ENCODE data around the gene STOM. TPM values are rescaled to one million over a fixed set of nuclear protein-coding genes. Genes with fewer than 3 reads are reported as not detected.

The STOM gene
- total RNA-seq, 2 donors from 2014 or later, result 77.9 to 115 TPM

DNA sequence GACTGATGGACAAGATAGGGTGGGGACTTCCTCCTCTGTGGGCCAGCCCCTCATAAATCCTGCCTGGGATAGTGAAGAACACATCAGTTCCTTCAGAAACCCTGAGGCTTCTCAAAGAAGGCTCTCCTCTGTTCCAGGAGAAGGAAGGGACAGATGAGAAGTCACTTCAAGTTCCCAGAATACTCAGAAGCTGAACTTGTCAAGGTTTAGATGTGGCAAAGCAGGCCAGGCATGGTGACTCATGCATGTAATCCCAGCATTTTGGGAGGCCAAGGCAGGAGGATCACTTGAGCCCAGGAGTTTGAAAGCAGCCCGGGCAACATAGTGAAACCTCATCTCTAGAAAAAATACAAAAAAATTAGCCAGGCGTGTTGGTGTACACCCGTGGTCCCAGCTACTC lies 38.5 kb downstream of the STOM start:
- DNase-seq (no peak), ATAC-seq (no peak)
- Mint-ChIP-seq H3K4me1 (peaks cover 2% of the 10 kb centered on the region), H3K27ac (no peak overlapping the region), H3K4me3 (no peak overlapping the region), H3K27me3 (no peaks in the 10 kb centered on the region), H3K36me3 (ENCODE audit: low read depth) (peaks cover 5% of the 10 kb centered on the region)
- H3K9me3 ChIP-seq (ENCODE audit: control insufficient read depth, low read length, poor library complexity, severe bottlenecking), result no peaks in the 10 kb centered on the region

DNA sequence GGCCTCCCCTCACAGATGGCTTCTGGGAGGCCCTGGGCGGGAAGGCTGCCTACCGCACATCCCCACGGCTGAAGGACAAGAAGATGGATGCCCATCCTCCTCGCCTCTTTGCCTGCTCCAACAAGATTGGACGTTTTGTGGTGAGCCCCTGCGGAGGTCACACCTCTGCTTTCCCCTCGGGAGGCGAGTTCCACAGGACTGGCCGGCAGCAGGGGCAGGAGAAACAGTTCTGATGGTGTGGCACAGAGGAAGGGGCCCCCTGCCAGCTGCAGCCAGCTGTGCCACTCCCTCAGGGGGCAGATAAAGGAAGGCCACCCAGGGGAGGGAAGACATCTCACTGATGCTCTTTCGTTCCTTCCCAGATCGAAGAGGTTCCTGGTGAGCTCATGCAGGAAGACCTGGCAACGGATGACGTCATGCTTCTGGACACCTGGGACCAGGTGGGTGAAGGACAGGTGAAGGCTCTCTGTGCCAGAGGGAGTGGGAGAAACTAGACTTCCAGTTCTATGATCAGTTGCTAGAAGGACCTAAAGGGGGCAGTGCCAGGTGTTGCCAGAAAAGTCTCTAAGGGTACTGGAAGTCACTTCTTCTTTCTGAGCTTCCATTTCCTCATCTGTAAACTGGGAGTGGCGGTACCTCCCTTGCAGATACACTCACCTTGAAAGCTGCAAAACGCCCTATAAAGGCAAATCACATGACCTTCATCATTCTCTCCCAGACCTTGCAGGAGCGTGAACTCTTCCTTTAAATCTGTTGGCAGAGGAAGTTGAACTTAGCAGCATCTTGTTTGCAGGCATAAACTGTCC lies 41.0 kb downstream of the STOM start:
- Mint-ChIP-seq H3K4me1 (no peaks in the 10 kb centered on the region), H3K36me3 (ENCODE audit: low read depth) (peaks cover 2% of the 10 kb centered on the region), H3K4me3 (no peak overlapping the region), H3K27ac (peak overlapping the region; percentile 1), H3K27me3 (no peaks in the 10 kb centered on the region)
- no peaks in the 10 kb centered on the region for H3K9me3 ChIP-seq (ENCODE audit: control insufficient read depth, low read length, poor library complexity, severe bottlenecking)
- DNase-seq (no peak), ATAC-seq (no peak)

DNA sequence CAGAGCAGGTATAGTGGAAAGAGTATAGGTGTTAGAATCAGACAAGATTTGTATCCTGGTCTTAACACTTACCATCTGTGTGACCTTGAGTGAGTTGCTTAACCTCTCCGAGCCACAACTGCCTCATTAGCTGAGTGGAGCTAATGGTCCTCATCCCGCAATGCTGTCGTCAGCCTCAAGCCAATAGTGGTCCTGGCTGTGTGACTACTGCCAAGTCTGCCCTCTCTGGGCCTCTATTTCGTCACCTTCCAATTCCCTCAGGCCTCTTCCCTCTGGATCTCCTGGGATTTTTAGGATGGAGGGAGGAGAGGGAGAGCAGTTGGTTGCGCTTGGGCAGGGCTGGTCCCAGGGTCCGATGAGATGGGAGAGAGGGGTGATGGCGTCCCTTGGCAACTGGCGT lies 41.6 kb downstream of the STOM start:
- Mint-ChIP-seq H3K4me1 (no peaks in the 10 kb centered on the region), H3K36me3 (ENCODE audit: low read depth) (peaks cover 2% of the 10 kb centered on the region), H3K27ac (no peak overlapping the region), H3K27me3 (no peaks in the 10 kb centered on the region), H3K4me3 (no peak overlapping the region)
- ATAC-seq (no peak), DNase-seq (no peak)
- no peaks in the 10 kb centered on the region for H3K9me3 ChIP-seq (ENCODE audit: control insufficient read depth, low read length, poor library complexity, severe bottlenecking)

DNA sequence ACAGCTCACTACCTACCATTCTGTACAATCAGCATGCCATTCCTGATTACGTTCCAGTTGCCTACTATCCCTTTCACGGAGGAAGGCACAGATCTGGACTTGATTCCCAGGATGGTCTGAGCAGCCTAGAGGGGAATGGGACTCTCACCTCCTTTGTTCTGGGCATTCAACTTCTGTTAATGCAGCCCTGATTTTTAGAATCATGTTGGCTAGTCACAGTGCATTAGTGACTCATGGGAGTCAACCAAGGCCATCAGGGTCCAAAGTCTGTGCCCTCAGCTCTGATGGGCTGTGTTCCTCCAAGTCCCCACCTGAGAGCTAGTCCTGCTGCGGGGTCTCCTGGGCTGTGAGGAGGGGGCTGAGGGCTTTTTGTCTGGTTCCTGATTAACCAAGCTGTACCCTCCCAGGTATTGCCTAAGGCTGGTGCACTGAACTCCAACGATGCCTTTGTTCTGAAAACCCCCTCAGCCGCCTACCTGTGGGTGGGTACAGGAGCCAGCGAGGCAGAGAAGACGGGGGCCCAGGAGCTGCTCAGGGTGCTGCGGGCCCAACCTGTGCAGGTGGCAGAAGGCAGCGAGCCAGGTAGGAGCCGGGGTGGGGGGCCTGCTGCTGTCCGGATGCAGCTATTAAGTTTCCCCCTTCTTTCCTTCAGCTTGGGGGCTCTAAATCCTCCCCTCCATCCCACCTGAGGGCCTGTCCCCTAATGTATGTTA lies 43.0 kb downstream of the STOM start:
- no peak for ATAC-seq
- Mint-ChIP-seq H3K4me1 (peaks cover 8% of the 10 kb centered on the region), H3K36me3 (ENCODE audit: low read depth) (peaks cover 2% of the 10 kb centered on the region), H3K27ac (no peak overlapping the region), H3K4me3 (no peak overlapping the region), H3K27me3 (no peaks in the 10 kb centered on the region)
- no peak for DNase-seq
- no peaks in the 10 kb centered on the region for H3K9me3 ChIP-seq (ENCODE audit: control insufficient read depth, low read length, poor library complexity, severe bottlenecking)

DNA sequence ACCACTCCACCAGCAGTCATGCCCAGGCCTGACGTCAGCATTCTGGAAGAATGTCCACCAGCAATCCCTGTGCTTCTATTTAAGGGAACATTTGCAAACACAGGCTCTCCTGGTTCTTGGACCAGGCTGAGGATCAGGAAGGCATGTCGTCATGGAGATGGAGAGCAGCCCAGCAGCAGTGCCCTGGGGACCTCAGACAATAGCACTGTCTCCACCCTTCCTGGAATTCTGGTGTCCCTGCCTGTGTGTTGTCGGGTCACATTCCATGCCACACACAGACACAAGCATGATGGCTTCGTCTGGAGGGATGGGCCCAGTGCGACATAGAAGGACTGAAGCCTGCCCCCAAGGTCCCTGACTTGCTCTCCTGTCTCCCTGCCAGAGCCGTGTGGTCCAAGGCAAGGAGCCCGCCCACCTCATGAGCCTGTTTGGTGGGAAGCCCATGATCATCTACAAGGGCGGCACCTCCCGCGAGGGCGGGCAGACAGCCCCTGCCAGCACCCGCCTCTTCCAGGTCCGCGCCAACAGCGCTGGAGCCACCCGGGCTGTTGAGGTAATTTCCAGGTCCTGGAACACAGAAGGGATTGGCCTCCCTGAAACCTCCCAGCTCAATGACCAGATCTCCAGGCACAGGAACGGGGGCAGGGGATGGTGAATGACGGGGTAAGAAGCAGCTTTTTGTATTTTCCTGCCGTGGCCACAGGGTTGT lies 43.8 kb downstream of the STOM start:
- H3K27me3 Mint-ChIP-seq, result no peaks in the 10 kb centered on the region
- DNase-seq (no peak), ATAC-seq (no peak)
- peaks cover 10% of the 10 kb centered on the region for H3K4me1 Mint-ChIP-seq
- no peak overlapping the region for H3K4me3 Mint-ChIP-seq
- H3K9me3 ChIP-seq (ENCODE audit: control insufficient read depth, low read length, poor library complexity, severe bottlenecking), result no peaks in the 10 kb centered on the region
- H3K27ac Mint-ChIP-seq, result no peak overlapping the region
- peaks cover 2% of the 10 kb centered on the region for H3K36me3 Mint-ChIP-seq (ENCODE audit: low read depth)

DNA sequence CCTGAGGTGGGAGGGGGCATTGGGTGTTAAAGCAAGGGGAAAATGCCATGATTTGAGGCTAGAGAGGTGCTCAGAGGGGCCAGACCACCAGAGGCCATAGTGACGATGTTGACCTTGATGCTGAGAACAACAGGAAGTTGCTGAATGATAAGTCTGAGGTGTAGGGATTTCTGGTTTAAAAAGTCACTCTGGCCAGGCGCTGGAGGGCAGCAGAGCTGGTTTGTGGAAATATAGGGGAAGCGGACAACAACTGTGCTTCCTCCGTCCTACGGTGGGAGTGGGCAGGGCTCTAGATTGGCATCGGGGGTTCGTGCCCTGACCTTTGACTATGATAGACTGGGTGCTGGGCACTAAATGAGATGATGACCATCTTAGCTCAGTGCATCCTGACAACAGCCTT lies 44.7 kb downstream of the STOM start:
- no peak for ATAC-seq
- no peaks in the 10 kb centered on the region for H3K36me3 Mint-ChIP-seq (ENCODE audit: low read depth)
- peak overlapping the region; percentile 47 for H3K27ac Mint-ChIP-seq
- H3K9me3 ChIP-seq (ENCODE audit: control insufficient read depth, low read length, poor library complexity, severe bottlenecking), result no peaks in the 10 kb centered on the region
- H3K4me3 Mint-ChIP-seq, result no peak overlapping the region
- no peak for DNase-seq
- no peaks in the 10 kb centered on the region for H3K27me3 Mint-ChIP-seq
- H3K4me1 Mint-ChIP-seq, result peaks cover 13% of the 10 kb centered on the region

DNA sequence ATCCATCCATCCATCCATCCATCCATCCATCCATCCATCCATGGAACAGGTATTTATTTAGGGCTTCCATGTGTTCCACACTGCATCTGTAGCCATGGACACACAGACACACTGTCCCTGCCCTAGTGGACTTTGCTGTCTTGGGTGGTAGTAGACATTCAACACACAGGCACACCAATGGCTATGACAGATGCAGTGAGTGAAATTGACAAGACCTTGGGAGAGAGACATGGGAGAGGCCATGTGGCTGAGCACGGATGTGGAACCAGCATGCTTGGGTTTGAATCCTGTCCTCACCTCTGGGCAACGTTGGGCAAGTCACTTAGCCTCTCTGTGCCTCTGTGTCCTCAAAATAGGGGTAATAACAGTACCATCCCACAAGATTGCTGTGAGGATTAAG lies 45.3 kb downstream of the STOM start:
- H3K9me3 ChIP-seq (ENCODE audit: control insufficient read depth, low read length, poor library complexity, severe bottlenecking), result no peaks in the 10 kb centered on the region
- no peak for DNase-seq
- Mint-ChIP-seq H3K27me3 (no peaks in the 10 kb centered on the region), H3K4me3 (no peak overlapping the region), H3K27ac (no peak overlapping the region), H3K4me1 (peaks cover 15% of the 10 kb centered on the region), H3K36me3 (ENCODE audit: low read depth) (no peaks in the 10 kb centered on the region)
- no peak for ATAC-seq

DNA sequence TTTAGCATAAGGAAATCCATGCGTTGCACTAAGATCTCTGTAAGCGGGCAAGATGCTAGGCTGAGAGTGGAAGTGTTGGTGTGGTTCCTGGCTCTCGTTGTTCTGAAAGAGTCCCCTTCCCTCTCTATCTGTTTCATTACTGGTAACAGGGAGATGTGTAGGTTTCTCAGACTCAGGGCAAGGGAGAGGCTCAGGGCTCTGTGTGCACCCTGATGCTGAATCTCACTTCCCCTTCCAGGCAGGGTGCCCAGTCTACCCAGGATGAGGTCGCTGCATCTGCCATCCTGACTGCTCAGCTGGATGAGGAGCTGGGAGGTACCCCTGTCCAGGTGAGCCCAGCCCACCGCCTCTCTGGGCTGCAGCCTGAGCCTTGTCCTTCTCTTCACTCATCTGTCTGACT lies 45.7 kb downstream of the STOM start:
- Mint-ChIP-seq H3K27me3 (no peaks in the 10 kb centered on the region), H3K4me1 (peaks cover 15% of the 10 kb centered on the region), H3K36me3 (ENCODE audit: low read depth) (no peaks in the 10 kb centered on the region), H3K4me3 (no peak overlapping the region), H3K27ac (no peak overlapping the region)
- DNase-seq (no peak), ATAC-seq (no peak)
- H3K9me3 ChIP-seq (ENCODE audit: control insufficient read depth, low read length, poor library complexity, severe bottlenecking), result no peaks in the 10 kb centered on the region

DNA sequence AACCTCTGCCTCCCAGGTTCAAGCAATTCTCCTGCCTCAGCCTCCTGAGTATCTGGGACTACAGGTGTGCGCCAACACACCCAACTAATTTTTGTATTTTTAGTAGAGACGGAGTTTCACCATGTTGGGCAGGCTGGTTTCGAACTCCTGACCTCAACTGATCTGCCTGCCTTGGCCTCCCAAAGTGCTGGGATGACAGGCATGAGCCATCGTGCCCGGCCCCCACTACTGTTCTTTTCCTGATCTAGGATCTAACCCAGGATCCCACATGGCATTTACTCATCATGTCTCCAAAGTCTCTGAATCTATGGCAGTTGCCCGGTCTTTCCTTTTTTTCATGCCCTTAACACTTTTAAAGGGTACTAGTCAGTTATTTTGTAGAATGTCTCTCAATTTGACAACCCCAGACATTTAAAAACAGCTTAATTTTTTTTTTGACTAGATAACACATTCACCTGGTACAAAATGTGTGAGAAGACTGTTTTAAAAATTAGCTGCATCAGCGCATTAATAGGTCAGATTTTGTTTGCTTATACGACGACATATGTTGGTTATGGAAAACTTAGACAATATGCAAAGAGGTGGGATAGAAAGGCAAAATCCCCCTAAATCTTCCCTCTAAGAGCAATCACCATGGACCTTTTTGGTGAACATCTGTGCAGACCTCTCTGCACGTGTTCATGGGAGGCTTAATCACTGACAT lies 46.5 kb downstream of the STOM start:
- no peak for DNase-seq
- Mint-ChIP-seq H3K27me3 (no peaks in the 10 kb centered on the region), H3K27ac (peak overlapping the region; percentile 14), H3K4me3 (no peak overlapping the region), H3K36me3 (ENCODE audit: low read depth) (no peaks in the 10 kb centered on the region), H3K4me1 (peaks cover 15% of the 10 kb centered on the region)
- no peak for ATAC-seq
- no peaks in the 10 kb centered on the region for H3K9me3 ChIP-seq (ENCODE audit: control insufficient read depth, low read length, poor library complexity, severe bottlenecking)

DNA sequence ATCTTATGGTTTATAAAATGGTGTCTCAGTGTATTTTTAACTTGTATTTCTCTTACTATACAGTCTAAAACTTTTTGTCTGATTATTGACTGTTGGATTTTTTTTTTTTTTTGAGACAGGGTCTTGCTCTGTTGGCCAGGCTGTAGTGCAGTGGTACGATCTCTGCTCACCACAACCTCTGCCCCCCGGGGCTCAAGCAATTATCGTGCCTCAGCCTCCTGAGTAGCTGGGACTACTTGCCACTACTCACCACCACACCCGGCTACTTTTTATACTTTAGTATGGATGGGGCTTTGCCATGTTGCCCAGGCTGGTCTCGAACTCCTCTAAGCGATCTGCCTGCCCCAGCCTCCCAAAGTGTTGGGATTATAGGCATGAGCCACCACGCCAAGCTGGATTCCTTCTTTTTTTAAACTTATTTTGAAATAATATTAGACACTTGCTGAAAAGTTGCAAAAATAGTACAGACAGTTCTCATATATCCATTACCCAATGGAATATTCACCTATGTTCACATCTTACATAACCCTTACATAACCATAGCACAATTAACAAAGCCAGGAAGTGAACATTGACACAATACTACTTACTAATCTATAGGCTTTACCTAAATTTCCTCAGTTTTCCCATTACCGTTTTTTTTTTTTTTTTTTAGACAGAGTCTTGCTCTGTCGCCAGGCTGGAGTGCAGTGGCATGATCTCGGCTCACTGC lies 47.2 kb downstream of the STOM start:
- DNase-seq (no peak), ATAC-seq (no peak)
- Mint-ChIP-seq H3K4me1 (peaks cover 15% of the 10 kb centered on the region), H3K27me3 (no peaks in the 10 kb centered on the region), H3K4me3 (no peak overlapping the region), H3K27ac (peak overlapping the region; percentile 14), H3K36me3 (ENCODE audit: low read depth) (no peaks in the 10 kb centered on the region)
- H3K9me3 ChIP-seq (ENCODE audit: control insufficient read depth, low read length, poor library complexity, severe bottlenecking), result no peaks in the 10 kb centered on the region

DNA sequence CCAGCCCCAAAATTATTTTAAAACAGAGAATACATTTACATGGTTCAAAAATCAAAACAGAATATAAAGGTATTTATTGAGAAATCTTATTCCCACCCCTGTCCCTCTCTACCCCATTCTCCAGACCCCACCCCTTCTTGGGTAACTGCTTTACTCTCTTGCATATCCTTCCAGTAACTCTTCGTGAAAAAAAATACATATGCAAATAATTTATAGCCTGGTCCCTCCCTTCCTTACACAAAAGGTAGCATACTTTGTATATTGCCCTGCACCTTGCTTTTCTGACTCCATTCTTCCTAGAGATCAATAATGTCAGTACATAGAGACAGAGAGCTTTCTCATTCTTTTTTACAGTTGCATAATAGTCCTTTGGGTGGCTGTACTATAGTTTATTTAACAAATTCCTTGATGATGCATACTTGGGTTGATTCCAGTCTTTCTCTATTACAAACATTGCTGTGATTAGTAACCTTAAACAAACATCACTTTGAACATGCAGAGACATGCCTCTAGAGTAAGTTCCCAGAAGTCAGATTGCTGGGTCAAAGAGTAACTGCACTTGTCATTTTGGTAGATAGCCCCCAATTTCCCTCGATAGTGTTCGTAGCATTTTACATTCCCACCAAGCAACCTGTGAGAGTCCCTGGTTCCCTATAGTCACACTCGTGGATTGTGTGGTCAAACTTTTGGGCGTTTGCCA lies 47.9 kb downstream of the STOM start:
- no peak overlapping the region for H3K27ac Mint-ChIP-seq
- H3K4me1 Mint-ChIP-seq, result peaks cover 15% of the 10 kb centered on the region
- DNase-seq (no peak), ATAC-seq (no peak)
- H3K36me3 Mint-ChIP-seq (ENCODE audit: low read depth), result no peaks in the 10 kb centered on the region
- H3K9me3 ChIP-seq (ENCODE audit: control insufficient read depth, low read length, poor library complexity, severe bottlenecking), result no peaks in the 10 kb centered on the region
- H3K4me3 Mint-ChIP-seq, result no peak overlapping the region
- H3K27me3 Mint-ChIP-seq, result no peaks in the 10 kb centered on the region

DNA sequence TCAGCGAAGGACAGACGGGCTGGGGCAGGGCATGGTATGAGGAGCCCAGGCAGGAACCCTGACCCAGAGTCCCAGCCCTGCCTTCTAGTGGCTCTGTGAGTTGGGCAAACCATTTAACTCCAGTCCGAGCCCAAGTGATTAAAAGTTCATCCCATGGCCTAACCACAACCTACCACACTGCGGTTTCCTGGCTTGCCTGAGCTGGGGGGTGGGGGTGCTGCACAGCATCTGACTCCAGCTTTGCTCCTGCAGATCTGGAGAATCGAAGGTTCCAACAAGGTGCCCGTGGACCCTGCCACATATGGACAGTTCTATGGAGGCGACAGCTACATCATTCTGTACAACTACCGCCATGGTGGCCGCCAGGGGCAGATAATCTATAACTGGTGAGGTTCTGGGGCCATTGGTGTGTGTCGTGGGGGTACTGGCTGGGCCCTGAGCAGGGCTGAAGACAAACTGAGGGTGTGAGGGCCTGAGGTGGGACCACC lies 49.0 kb downstream of the STOM start:
- ATAC-seq, result no peak
- Mint-ChIP-seq H3K4me1 (peaks cover 15% of the 10 kb centered on the region), H3K4me3 (peak overlapping the region; percentile 19), H3K36me3 (ENCODE audit: low read depth) (no peaks in the 10 kb centered on the region), H3K27me3 (no peaks in the 10 kb centered on the region), H3K27ac (no peak overlapping the region)
- no peaks in the 10 kb centered on the region for H3K9me3 ChIP-seq (ENCODE audit: control insufficient read depth, low read length, poor library complexity, severe bottlenecking)
- DNase-seq, result no peak
